ENCODE measurements around the gene GPC5.
"Not testable (repeated sequence)": the region's sequence is repeated elsewhere in the genome, so short reads cannot be mapped to it uniquely, and the experiment has no call there.

The GPC5 gene

GRCh38 chr13:91797567-91797966, 399.1 kb downstream of the GPC5 start:
- DNase-seq, result no peak

- DNase-seq, result not testable (repeated sequence)
Observed at GRCh38 chr13:91798338-91798737, 399.9 kb downstream of the GPC5 start.

GRCh38 chr13:91801772-91802171, 403.4 kb downstream of the GPC5 start:
- DNase-seq, result not testable (repeated sequence)

- DNase-seq, result no peak
Observed at GRCh38 chr13:91802957-91803356, 404.5 kb downstream of the GPC5 start.

GRCh38 chr13:91804724-91805123, 406.3 kb downstream of the GPC5 start:
- no peak for DNase-seq

DNA sequence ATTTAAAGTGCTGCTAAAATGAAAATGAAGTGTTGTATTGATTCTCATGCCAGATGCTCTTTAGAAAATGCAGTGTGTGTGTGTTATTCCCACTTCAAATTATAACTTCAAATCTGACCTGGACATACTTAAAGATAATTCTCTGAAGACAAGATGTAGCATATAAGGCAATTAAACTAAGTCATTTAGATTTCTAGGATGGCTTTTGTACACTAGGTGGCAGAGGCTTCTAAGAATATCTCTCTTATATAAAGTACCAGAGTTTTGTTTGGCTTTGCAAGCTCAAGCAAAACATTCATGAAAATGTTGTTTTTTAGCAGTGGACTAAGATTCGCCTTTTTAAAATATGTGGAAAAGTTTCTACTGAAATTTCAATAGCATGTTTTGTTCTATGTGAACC, 407.2 kb downstream of the GPC5 start:
- DNase-seq, result no peak

DNA sequence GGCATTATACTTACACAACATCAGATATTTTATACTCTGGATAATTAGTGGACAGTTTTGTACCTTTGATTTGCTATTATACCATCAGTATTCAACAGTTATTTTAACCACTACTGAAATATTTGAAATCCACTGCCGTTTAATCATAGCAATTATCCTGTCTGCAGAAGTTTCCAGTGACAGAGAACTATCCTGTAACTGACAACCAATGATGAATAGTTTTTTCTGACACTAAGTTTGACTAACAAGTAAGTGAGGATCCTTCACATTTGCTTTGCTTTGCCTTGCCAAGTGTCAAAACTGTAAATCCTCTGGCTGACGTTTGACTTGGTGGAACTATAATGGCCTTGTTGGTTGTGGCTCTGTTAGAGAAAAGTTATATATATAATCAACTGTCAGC, 410.7 kb downstream of the GPC5 start:
- no peak for DNase-seq

GRCh38 chr13:91813253-91813652, 414.8 kb downstream of the GPC5 start:
- no peak for DNase-seq

DNA sequence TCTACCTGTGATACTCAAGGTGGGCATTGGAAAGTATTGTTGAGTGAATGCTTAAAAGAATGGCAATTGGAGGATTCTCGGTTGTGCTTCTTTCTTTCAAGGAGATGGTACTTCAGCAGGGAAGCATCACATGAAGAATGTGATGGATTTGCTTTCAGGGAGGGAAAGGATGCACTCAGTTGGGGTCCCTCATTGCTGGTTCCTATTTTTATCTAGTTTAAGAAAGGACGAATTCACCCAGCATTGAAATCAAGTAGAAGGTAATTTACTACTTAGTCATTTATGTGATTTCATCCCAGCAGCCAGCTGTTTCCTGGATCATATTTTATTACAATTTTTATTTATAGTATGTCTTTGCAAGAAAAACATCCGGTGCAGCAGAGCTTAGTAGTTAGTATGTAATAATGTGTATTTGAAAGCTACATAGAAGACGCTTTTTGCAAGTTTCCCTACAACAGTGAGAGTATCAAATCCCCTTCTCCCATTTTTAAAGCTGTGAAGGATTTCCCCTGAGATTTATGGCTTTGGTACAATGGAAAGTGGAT, 417.9 kb downstream of the GPC5 start:
- no peak for DNase-seq

DNA sequence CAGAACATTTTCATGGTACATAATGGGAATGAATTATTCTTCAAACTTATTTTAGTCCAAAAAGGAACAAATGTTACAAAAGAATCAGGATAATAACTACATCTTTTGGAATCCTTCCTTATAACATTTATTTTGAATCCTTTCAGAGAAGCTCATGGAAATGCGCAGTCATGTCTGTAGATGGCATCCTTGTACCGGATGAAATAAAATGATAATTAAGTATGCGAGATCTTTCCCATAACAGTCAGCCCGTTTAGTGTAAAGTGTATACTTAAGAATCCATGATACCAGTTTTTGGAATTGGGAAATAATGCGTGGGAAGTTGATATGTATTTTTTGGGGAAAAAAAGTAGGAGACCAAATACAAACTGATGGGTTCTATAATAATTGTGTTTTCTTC, 418.8 kb downstream of the GPC5 start:
- DNase-seq, result no peak

DNA sequence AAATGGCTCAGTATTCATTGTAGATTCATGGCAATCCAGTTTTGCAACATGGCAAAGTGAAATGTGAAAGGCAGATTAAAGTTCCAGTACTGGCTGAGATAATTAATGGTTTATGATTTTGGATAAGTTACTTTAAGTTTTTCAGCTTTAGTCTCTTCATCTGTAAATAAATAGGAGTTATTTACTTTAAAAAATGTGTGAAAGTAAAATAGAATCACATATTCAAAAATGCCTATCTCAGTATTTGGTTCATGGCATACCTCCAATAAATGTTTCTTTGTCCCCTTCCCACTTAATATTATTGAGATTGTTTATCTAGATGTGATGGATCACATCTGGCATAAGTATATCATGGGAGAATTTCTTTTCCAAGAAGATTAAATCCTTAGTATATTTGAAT, 426.0 kb downstream of the GPC5 start:
- DNase-seq, result no peak

GRCh38 chr13:91825516-91825915, 427.1 kb downstream of the GPC5 start:
- no peak for DNase-seq

- DNase-seq, result no peak
Observed at GRCh38 chr13:91836553-91836952, 438.1 kb downstream of the GPC5 start.

GRCh38 chr13:91845612-91846011, 447.2 kb downstream of the GPC5 start:
- DNase-seq, result no peak

DNA sequence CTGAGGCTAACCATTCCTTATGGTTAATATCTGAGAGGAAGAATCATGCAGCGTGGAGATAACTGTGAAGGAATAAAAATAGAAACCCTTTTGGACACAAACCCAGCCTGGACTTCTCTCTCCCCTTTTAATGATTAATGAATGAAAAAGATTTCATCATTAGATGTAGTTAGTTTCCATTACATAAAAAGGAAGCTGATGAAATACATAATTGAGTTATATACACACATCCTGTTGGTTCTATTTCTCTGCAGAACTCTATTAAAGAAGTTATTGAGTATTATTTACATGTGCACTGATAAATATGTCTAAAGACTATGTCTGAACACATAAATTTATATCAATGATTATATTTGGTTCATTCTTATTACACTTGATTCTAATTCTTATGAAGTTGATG, 465.3 kb downstream of the GPC5 start:
- no peak for DNase-seq

DNA sequence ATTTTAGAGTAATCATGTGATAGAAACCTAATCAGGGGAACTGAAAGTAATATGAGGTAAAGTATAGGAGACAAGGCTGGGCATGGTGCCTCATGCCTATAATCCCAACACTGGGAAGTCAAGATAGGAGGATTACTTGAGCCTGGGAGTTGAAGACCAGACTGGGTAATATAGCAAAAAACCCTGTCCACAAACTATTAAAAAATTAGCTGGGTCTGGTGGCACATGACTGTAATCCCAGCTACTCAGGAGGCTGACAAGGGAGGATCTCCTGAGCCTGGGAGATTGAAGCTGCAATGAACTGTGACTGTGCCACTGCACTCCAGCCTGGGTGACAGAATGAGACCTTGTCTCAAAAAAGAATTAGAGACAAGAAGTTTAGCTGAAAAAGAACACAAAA, 469.9 kb downstream of the GPC5 start:
- no peak for DNase-seq

GRCh38 chr13:91878491-91878890, 480.1 kb downstream of the GPC5 start:
- DNase-seq, result no peak

DNA sequence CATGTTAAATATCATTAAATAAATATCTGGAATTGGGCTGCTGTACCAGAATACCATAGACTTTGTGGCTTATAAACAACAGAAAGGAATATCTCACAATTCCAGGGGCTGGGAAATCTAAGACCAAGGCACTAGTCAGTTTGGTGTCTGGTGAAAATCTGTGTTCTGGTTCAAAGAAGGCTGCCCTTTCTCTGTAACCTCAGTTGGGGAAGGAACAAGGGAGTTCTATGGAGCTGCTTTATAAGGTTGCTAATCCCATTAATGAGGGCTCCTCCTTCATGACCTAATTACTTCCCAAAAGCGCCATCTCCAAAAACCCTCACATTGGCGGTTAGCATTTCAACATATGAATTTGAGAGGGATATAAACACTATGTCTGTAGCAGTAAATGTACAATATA, 480.9 kb downstream of the GPC5 start:
- no peak for DNase-seq

DNA sequence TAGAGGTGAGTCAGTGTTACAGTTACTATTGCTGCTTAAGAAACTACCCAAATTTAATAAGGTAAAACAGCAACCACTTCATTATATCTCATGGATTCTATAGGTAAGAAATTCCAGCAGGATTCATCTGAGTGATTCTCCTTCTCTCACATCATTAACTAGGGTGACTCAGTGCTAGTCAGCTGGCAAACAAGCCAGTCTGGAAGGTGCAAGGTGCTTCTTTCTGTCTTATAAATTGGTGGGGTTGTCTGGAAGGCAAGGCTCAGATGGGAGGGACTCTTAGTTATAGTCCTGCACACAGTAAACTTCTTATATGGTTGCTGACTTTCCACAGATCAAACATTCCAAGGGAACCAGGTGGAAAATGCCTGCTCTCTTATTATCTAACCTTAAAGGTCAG, 484.5 kb downstream of the GPC5 start:
- no peak for DNase-seq

GRCh38 chr13:91889641-91890040, 491.2 kb downstream of the GPC5 start:
- DNase-seq, result no peak

GRCh38 chr13:91891141-91891540, 492.7 kb downstream of the GPC5 start:
- DNase-seq, result no peak

GRCh38 chr13:91893040-91893439, 494.6 kb downstream of the GPC5 start:
- no peak for DNase-seq

- no peak for DNase-seq
Observed at GRCh38 chr13:91894316-91894715, 495.9 kb downstream of the GPC5 start.

DNA sequence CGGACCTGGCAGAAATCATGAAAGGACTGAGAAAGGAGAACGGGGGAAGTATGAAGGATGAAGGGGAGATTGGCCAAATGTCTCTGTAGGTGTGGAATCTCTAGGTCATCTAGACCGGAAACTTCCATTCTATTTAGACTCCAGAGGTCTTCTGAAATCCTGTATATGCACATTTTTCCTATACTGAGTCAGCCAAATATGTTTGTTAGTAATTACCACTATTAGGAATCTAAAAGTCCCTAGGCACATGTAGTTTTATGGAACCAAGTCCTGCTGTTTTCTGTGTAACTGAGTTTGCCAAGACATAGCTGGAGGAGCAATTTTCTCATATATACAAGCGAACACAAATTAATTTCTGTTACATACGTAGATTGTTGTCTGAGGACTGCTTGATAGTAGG, 498.1 kb downstream of the GPC5 start:
- no peak for DNase-seq

DNA sequence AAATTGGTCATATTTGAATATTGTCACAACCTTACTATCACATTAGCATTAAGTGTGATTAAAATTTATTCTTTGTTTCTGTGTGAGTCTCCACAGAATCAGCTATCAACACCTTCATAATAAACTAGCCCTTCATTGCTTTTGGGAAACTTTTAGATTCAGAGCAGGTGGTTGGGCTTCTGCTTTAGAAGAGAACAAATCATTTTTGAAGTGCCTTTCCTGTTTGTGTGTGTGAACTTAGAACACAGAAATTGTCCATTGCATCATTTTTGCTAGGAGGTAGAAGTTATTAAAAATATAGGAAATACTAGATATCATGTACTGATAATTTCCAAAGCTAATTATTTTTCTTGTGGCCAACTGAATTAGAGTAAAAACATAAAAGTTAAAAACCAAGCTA, 500.6 kb downstream of the GPC5 start:
- not testable (repeated sequence) for DNase-seq

- DNase-seq, result no peak
Observed at GRCh38 chr13:91902291-91902690, 503.9 kb downstream of the GPC5 start.
